CD8-positive, alpha-beta memory T cell (primary cell): Measurements from ENCODE around the gene KYAT1. TPM values are rescaled to one million over a fixed set of nuclear protein-coding genes. Genes with fewer than 3 reads are reported as not detected.

ENCODE experiments used
- CTCF ChIA-PET: fragments of 350-600 bp; sonication (Branson Sonifier 250); formaldehyde crosslinking; loops from one replicate; lab custom pipeline; 2021; ENCODE audit warnings: antibody characterized with exemption; lab: Charles Lee
- POLR2A ChIA-PET: fragments of 350-600 bp; sonication (Branson Sonifier 250); formaldehyde crosslinking; loops from one replicate; lab custom pipeline; 2021; ENCODE audit warnings: antibody characterized with exemption; lab: Charles Lee
- DNase-seq, 5 donors: peaks; one replicate each; pipeline versions ENCODE4 v3.0.0 to v3.0.0-alpha.2; 2020 to 2022; ENCODE audit warnings: mixed read lengths in 1 of 5
- H3K27ac ChIP-seq: one replicate; pipeline ENCODE4 v1.7.0; 2013; ENCODE audit warnings: low read depth, mild to moderate bottlenecking, low read length, moderate library complexity
- H3K27me3 ChIP-seq: 2 replicates; pipeline ENCODE4 v1.7.0; 2013; ENCODE audit warnings: low read length, mild to moderate bottlenecking; ENCODE audit not compliant: insufficient read depth, poor library complexity, severe bottlenecking
- H3K36me3 ChIP-seq: 2 replicates; pipeline ENCODE4 v1.7.0; 2013; ENCODE audit warnings: mild to moderate bottlenecking, low read length, moderate library complexity; ENCODE audit not compliant: insufficient read depth
- H3K4me1 ChIP-seq: 2 replicates; pipeline ENCODE4 v1.7.0; 2013; ENCODE audit warnings: mild to moderate bottlenecking, low read length, moderate library complexity; ENCODE audit not compliant: insufficient read depth
- H3K4me3 ChIP-seq: 2 replicates; pipeline ENCODE4 v1.7.0; 2013; ENCODE audit warnings: mild to moderate bottlenecking, low read length
- H3K9me3 ChIP-seq: 2 replicates; pipeline ENCODE4 v1.7.0; 2013; ENCODE audit warnings: mild to moderate bottlenecking, low read length
- H3K27ac Mint-ChIP-seq, 8 donors: one replicate each; pipeline ENCODE4 v1.8.0; 2020 to 2021; ENCODE audit warnings: mixed read lengths in 8 of 8, mild to moderate bottlenecking in 6 of 8, inconsistent platforms in 3 of 8, moderate library complexity in 3 of 8
- H3K27me3 Mint-ChIP-seq, 2 donors: one replicate each; pipeline ENCODE4 v1.8.0; 2020 to 2021; ENCODE audit warnings: mixed read lengths in 2 of 2, mild to moderate bottlenecking in 1 of 2, moderate library complexity in 1 of 2
- H3K36me3 Mint-ChIP-seq, 3 donors: one replicate each; pipeline ENCODE4 v1.8.0; 2020 to 2021; ENCODE audit warnings: mixed read lengths in 3 of 3, inconsistent platforms in 1 of 3, mild to moderate bottlenecking in 1 of 3
- H3K4me1 Mint-ChIP-seq, 3 donors: one replicate each; pipeline ENCODE4 v1.8.0; 2020 to 2021; ENCODE audit warnings: mixed read lengths in 3 of 3, inconsistent platforms in 1 of 3, mild to moderate bottlenecking in 1 of 3
- H3K4me3 Mint-ChIP-seq, 7 donors: one replicate each; pipeline ENCODE4 v1.8.0; 2020 to 2021; ENCODE audit warnings: mixed read lengths in 7 of 7, mild to moderate bottlenecking in 6 of 7, moderate library complexity in 4 of 7, inconsistent platforms in 2 of 7
- H3K9me3 Mint-ChIP-seq, 5 donors: one replicate each; pipeline ENCODE4 v1.8.0; 2020 to 2022; ENCODE audit warnings: mixed read lengths in 5 of 5, mild to moderate bottlenecking in 3 of 5, moderate library complexity in 2 of 5, inconsistent platforms in 1 of 5
- polyA plus RNA-seq: library from polyadenylated mRNA; unstranded; fragments of 300-500 nt; fragmentation: Illumina TruSeq; gene quantifications from one replicate; pipeline ENCODE4 v1.2.3, GENCODE V29; 2021
- total RNA-seq, 2 experiments: library from RNA; stranded (reverse); gene quantifications; one replicate each; pipeline ENCODE4 v1.2.3, GENCODE V29; 2021

KYAT1 gene
- total and polyA plus RNA-seq, 3 experiments from 2014 or later, result 8.8 to 10.4 (median 8.9) TPM

DNA sequence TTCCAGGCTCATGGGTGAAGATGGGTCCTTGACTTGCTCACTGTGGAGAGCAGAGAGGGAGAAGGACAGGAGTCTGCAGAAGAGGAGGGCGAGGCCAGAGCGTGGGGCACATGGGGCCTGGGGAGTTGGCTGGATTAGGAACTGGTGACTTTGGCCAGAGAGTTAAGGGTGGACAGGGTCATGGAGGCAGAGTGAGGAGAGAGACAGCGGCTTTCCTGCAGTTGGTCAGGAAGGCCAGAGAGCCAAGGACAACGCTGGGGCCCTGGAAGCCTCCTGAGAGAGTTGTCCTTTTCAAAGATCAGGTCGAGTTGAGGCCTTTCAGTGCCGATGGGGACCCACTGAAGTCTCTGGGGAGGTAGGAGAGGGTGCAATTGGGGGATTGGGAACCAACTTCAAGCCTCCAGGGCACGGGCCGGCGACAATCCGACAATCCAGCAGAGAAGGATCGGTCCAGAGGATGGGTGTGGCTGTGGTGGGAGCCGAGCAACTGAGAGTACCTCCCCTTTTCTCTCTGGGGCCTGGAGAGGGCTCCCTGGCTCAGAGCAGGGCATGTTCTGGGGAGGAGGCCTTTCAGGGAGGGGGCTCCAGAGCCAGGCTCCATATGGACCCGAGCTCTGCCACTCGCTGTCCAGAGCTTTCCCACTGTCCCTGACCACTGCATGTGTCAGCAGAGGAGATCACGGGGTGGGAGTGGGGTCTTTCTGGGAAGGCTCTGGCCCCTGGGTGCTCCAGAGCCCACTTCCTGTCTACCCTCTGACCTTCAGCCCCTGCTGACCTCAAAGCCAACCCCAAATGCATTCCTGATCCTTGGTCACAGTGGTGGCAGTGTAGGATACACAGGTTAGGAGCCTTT is 31.5 kb upstream of the KYAT1 start:
- no peak for DNase-seq
- ChIA-PET CTCF (interaction anchor here (2.1 kb wide), 1 partner anchor 15 kb away, joined by 8 read pairs; no protein-coding TSS in a partner anchor), POLR2A (no interaction called here)
- peaks cover 54% of the 10 kb centered on the region for H3K4me1 ChIP-seq
- no peaks in the 10 kb centered on the region for H3K9me3 ChIP-seq
- Mint-ChIP-seq H3K4me3 (peak overlapping the region in 1 of 7 donors; percentile 7), H3K27me3 (no peaks in the 10 kb centered on the region), H3K9me3 (no peaks in the 10 kb centered on the region), H3K4me1 (peaks cover 29 to 55% (median 45%) of the 10 kb centered on the region in 3 donors), H3K27ac (peak overlapping the region; percentile 8 to 86 (median 76)), H3K36me3 (peaks cover 4 to 75% (median 15%) of the 10 kb centered on the region in 3 donors)
- no peaks in the 10 kb centered on the region for H3K27me3 ChIP-seq
- H3K36me3 ChIP-seq, result peaks cover 29% of the 10 kb centered on the region
- H3K4me3 ChIP-seq, result no peak overlapping the region
- no peak overlapping the region for H3K27ac ChIP-seq

GRCh38 chr9:128912270-128912853 is 30.6 kb upstream of the KYAT1 start:
- POLR2A ChIA-PET, result no interaction called here
- H3K9me3 ChIP-seq, result no peaks in the 10 kb centered on the region
- H3K4me3 Mint-ChIP-seq, result peak overlapping the region in 3 of 7 donors; percentile 11 to 55 (median 41)
- peaks cover 6 to 75% (median 12%) of the 10 kb centered on the region in 3 donors for H3K36me3 Mint-ChIP-seq
- H3K27ac ChIP-seq, result no peak overlapping the region
- DNase-seq, result no peak
- H3K9me3 Mint-ChIP-seq, result no peaks in the 10 kb centered on the region
- H3K4me3 ChIP-seq, result no peak overlapping the region
- peaks cover 31% of the 10 kb centered on the region for H3K36me3 ChIP-seq
- H3K4me1 ChIP-seq, result peaks cover 54% of the 10 kb centered on the region
- no peaks in the 10 kb centered on the region for H3K27me3 Mint-ChIP-seq
- CTCF ChIA-PET, result no interaction called here
- H3K27me3 ChIP-seq, result no peaks in the 10 kb centered on the region
- H3K27ac Mint-ChIP-seq, result peak overlapping the region; percentile 8 to 86 (median 64)
- peaks cover 31 to 58% (median 40%) of the 10 kb centered on the region in 3 donors for H3K4me1 Mint-ChIP-seq

GRCh38 chr9:128911529-128912035 is 29.8 kb upstream of the KYAT1 start:
- no peaks in the 10 kb centered on the region for H3K9me3 Mint-ChIP-seq
- H3K4me1 Mint-ChIP-seq, result peaks cover 33 to 62% (median 42%) of the 10 kb centered on the region in 3 donors

DNA sequence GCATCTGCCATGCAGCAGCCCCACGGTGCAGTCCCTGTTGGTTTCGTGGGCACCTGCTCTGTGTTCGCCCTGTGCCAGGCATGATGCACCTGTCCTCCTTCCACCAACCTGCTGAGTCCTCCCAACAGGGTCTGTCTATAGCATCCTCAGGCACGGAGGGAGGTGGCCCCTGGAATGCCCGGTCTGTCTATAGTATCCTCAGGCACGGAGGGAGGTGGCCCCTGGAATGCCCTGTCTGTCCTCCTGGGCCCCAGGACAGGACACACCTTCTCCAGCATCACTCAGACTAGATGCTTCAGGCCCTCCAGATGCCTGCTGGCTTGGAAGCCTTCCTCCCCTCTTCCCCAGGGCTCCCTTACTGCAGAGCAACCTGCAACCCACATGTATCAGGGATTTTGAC is 29.2 kb upstream of the KYAT1 start:
- Histone ChIP-seq H3K36me3 (peaks cover 33% of the 10 kb centered on the region), H3K27ac (no peak overlapping the region), H3K4me3 (no peak overlapping the region), H3K9me3 (no peaks in the 10 kb centered on the region), H3K4me1 (peaks cover 54% of the 10 kb centered on the region), H3K27me3 (no peaks in the 10 kb centered on the region)
- POLR2A ChIA-PET, result no interaction called here
- Mint-ChIP-seq H3K9me3 (no peaks in the 10 kb centered on the region), H3K27ac (peak overlapping the region in 7 of 8 donors; percentile 23 to 81 (median 48)), H3K4me1 (peaks cover 35 to 66% (median 43%) of the 10 kb centered on the region in 3 donors), H3K36me3 (peaks cover 9 to 74% (median 10%) of the 10 kb centered on the region in 3 donors), H3K27me3 (no peaks in the 10 kb centered on the region), H3K4me3 (peak overlapping the region in 1 of 7 donors; percentile 63)
- no peak for DNase-seq
- CTCF ChIA-PET, result no interaction called here

More at GRCh38 chr9:128911529-128912035, 29.8 kb upstream of the KYAT1 start:
- ChIA-PET CTCF (no interaction called here), POLR2A (no interaction called here)
- no peak overlapping the region for H3K4me3 ChIP-seq
- no peaks in the 10 kb centered on the region for H3K9me3 ChIP-seq
- no peak overlapping the region for H3K4me3 Mint-ChIP-seq
- H3K27me3 ChIP-seq, result no peaks in the 10 kb centered on the region
- peaks cover 54% of the 10 kb centered on the region for H3K4me1 ChIP-seq
- peaks cover 33% of the 10 kb centered on the region for H3K36me3 ChIP-seq
- peak overlapping the region in 5 of 8 donors; percentile 41 to 78 (median 54) for H3K27ac Mint-ChIP-seq
- DNase-seq, result no peak
- H3K27me3 Mint-ChIP-seq, result no peaks in the 10 kb centered on the region
- H3K36me3 Mint-ChIP-seq, result peaks cover 9 to 75% (median 11%) of the 10 kb centered on the region in 3 donors
- no peak overlapping the region for H3K27ac ChIP-seq

GRCh38 chr9:128909859-128910258 is 28.1 kb upstream of the KYAT1 start:
- H3K9me3 Mint-ChIP-seq, result no peaks in the 10 kb centered on the region
- H3K27me3 ChIP-seq, result no peaks in the 10 kb centered on the region
- no peak overlapping the region for H3K4me3 Mint-ChIP-seq
- peaks cover 9 to 68% (median 10%) of the 10 kb centered on the region in 3 donors for H3K36me3 Mint-ChIP-seq
- H3K4me1 Mint-ChIP-seq, result peaks cover 40 to 72% (median 43%) of the 10 kb centered on the region in 3 donors
- DNase-seq, result no peak
- no peaks in the 10 kb centered on the region for H3K27me3 Mint-ChIP-seq
- H3K9me3 ChIP-seq, result no peaks in the 10 kb centered on the region
- ChIA-PET POLR2A (no interaction called here), CTCF (no interaction called here)
- no peak overlapping the region for H3K4me3 ChIP-seq
- H3K4me1 ChIP-seq, result peaks cover 54% of the 10 kb centered on the region
- peak overlapping the region; percentile 63 to 93 (median 78) for H3K27ac Mint-ChIP-seq
- no peak overlapping the region for H3K27ac ChIP-seq
- peaks cover 33% of the 10 kb centered on the region for H3K36me3 ChIP-seq

GRCh38 chr9:128908372-128908771 is 26.6 kb upstream of the KYAT1 start:
- ChIA-PET CTCF (interaction anchor here (0.7 to 1.6 kb wide), 6 partner anchors 12 to 90 kb away, joined by 3 to 4 read pairs (median 4); partner anchors contain the start of genes KYAT1 and LRRC8A), POLR2A (no interaction called here)
- H3K36me3 ChIP-seq, result peaks cover 33% of the 10 kb centered on the region
- no peak overlapping the region for H3K27ac ChIP-seq
- Mint-ChIP-seq H3K36me3 (peaks cover 9 to 64% (median 10%) of the 10 kb centered on the region in 3 donors), H3K27ac (peak overlapping the region in 4 of 8 donors; percentile 2 to 84 (median 71)), H3K9me3 (no peaks in the 10 kb centered on the region), H3K27me3 (no peaks in the 10 kb centered on the region), H3K4me3 (peak overlapping the region in 2 of 7 donors; percentile 34 to 36), H3K4me1 (peaks cover 44 to 71% (median 47%) of the 10 kb centered on the region in 3 donors)
- no peaks in the 10 kb centered on the region for H3K9me3 ChIP-seq
- H3K4me3 ChIP-seq, result no peak overlapping the region
- no peaks in the 10 kb centered on the region for H3K27me3 ChIP-seq
- H3K4me1 ChIP-seq, result peaks cover 50% of the 10 kb centered on the region
- DNase-seq, result no peak

DNA sequence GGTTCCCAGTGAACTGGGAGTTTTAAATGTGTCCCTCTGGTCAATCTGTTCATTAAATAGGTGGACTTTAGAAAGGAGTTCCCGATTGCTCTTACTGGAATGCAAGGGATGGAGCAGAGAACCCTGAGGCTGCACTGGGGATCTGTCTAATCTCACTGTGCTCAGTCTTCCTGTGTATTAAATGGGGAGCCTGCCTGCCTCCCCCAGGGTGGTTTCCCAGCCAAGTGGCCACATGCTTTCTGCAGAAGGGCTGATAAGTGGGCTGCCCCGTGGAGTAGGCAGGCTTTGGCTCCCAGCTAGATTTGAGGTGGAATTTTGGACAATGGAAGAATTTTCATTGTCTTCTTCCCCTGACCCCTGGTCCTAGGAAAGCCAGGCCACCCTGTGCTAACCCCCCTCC is 25.0 kb upstream of the KYAT1 start:
- Mint-ChIP-seq H3K4me3 (peak overlapping the region in 1 of 7 donors; percentile 23), H3K27me3 (no peaks in the 10 kb centered on the region), H3K4me1 (peaks cover 44 to 70% (median 45%) of the 10 kb centered on the region in 3 donors), H3K27ac (peak overlapping the region in 7 of 8 donors; percentile 57 to 86 (median 72)), H3K9me3 (no peaks in the 10 kb centered on the region), H3K36me3 (peaks cover 9 to 50% (median 9%) of the 10 kb centered on the region in 3 donors)
- ChIA-PET POLR2A (no interaction called here), CTCF (no interaction called here)
- no peak overlapping the region for H3K27ac ChIP-seq
- peaks cover 49% of the 10 kb centered on the region for H3K4me1 ChIP-seq
- DNase-seq, result no peak
- peaks cover 33% of the 10 kb centered on the region for H3K36me3 ChIP-seq
- no peak overlapping the region for H3K4me3 ChIP-seq
- no peaks in the 10 kb centered on the region for H3K27me3 ChIP-seq
- H3K9me3 ChIP-seq, result no peaks in the 10 kb centered on the region
